H1 (cell line): Measurements from ENCODE around the gene DGKI. TPM values are rescaled to one million over a fixed set of nuclear protein-coding genes. Genes with fewer than 3 reads are reported as not detected.
A peak's percentile ranks its signal among the peaks of the same experiment; 100 is the strongest.

Experiments used
- CTCF ChIA-PET: fragments of 300-600 bp; sonication (Branson Sonifier 250); formaldehyde crosslinking; loops from one replicate; lab custom pipeline; 2021; ENCODE audit not compliant: partially characterized antibody; lab: Charles Lee
- POLR2A ChIA-PET: fragments of 300-600 bp; sonication (Branson Sonifier 250); formaldehyde crosslinking; loops from one replicate; lab custom pipeline; 2021; ENCODE audit warnings: inconsistent platforms; ENCODE audit not compliant: partially characterized antibody; lab: Charles Lee
- DNase-seq, 2 experiments: peaks; one replicate each; pipeline versions ENCODE4 v3.0.0 to v3.0.0-alpha.2; 2010 to 2022; ENCODE audit warnings: low spot score in 2 of 2, low read depth in 1 of 2, mixed read lengths in 1 of 2
- FAIRE-seq: peaks from 2 replicates; lab custom pipeline; 2011; peaks lifted over from hg19 to GRCh38; lab: Jason Lieb, UNC
- H2AFZ ChIP-seq: 2 replicates; pipeline ENCODE4 v1.8.1; 2012; ENCODE audit warnings: low read length, inconsistent platforms
- H2AK5ac ChIP-seq: 2 replicates; pipeline ENCODE4 v1.6.1; 2013; ENCODE audit warnings: low read depth, low read length
- H2BK120ac ChIP-seq: replicated peaks from 2 replicates; pipeline ENCODE3; 2013; ENCODE audit warnings: low read depth, low read length, inconsistent platforms
- H2BK12ac ChIP-seq: 2 replicates; pipeline ENCODE4 v1.6.1; 2013; ENCODE audit warnings: low read depth, low read length
- H2BK15ac ChIP-seq: 2 replicates; pipeline ENCODE4 v1.6.1; 2013; ENCODE audit warnings: low read length
- H2BK20ac ChIP-seq: 2 replicates; pipeline ENCODE4 v1.6.1; 2013; ENCODE audit warnings: low read length
- H2BK5ac ChIP-seq: 2 replicates; pipeline ENCODE4 v1.6.1; 2013; ENCODE audit warnings: low read depth, low read length
- H3K14ac ChIP-seq: 2 replicates; pipeline ENCODE4 v1.6.1; 2013; ENCODE audit warnings: inconsistent platforms; ENCODE audit not compliant: insufficient read length
- H3K18ac ChIP-seq: 2 replicates; pipeline ENCODE4 v1.6.1; 2013; ENCODE audit warnings: low read length; ENCODE audit errors: extremely low read depth
- H3K23ac ChIP-seq: 2 replicates; pipeline ENCODE4 v1.6.1; 2013; ENCODE audit warnings: inconsistent platforms; ENCODE audit not compliant: insufficient read length
- H3K23me2 ChIP-seq: 2 replicates; pipeline ENCODE4 v1.6.1; 2013; ENCODE audit warnings: low read depth, low read length
- H3K27ac ChIP-seq: 2 replicates; pipeline ENCODE4 v1.6.1; 2011; ENCODE audit warnings: low read depth, low read length, inconsistent platforms
- H3K27me3 ChIP-seq, 4 experiments: replicated peaks in 1 of 4; 1 replicate in 1 of 4; 2 replicates in 3 of 4; pipeline versions ENCODE4 v1.6.1 to v1.8.1; 2011 to 2013; ENCODE audit warnings: low read length in 3 of 4, mild to moderate bottlenecking in 3 of 4, inconsistent platforms in 2 of 4, mixed read lengths in 2 of 4, moderate library complexity in 1 of 4; ENCODE audit not compliant: control insufficient read depth in 3 of 4, insufficient read depth in 3 of 4; ENCODE audit errors: extremely low read depth in 1 of 4
- H3K36me3 ChIP-seq, 4 experiments: 2 replicates each; pipeline versions ENCODE4 v1.6.1 to v1.8.1; 2011 to 2013; ENCODE audit warnings: mild to moderate bottlenecking in 4 of 4, low read length in 3 of 4, moderate library complexity in 2 of 4, control low read depth in 1 of 4, inconsistent platforms in 1 of 4; ENCODE audit not compliant: insufficient read depth in 4 of 4, control insufficient read depth in 2 of 4
- H3K4ac ChIP-seq: replicated peaks from 2 replicates; pipeline ENCODE3; 2013; ENCODE audit warnings: low read length, low read depth, mixed read lengths, inconsistent platforms; ENCODE audit not compliant: insufficient read length
- H3K4me1 ChIP-seq, 4 experiments: replicated peaks in 1 of 4; 1 replicate in 1 of 4; 2 replicates in 3 of 4; pipeline versions ENCODE4 v1.6.1 to v1.8.1; 2011 to 2013; ENCODE audit warnings: low read length in 3 of 4, inconsistent platforms in 2 of 4, mixed read lengths in 1 of 4; ENCODE audit not compliant: insufficient read depth in 4 of 4, control insufficient read depth in 3 of 4
- H3K4me2 ChIP-seq, 2 experiments: 2 replicates each; pipeline versions ENCODE4 v1.6.1 to v1.8.1; 2011 to 2013; ENCODE audit warnings: low read depth in 2 of 2, low read length in 2 of 2, control low read depth in 1 of 2, inconsistent platforms in 1 of 2, mild to moderate bottlenecking in 1 of 2; ENCODE audit not compliant: insufficient read depth in 1 of 2
- H3K4me3 ChIP-seq, 4 experiments: fragments of 200-600, 300-600 bp in 1 of 4; sonication (generic), shearing (Covaris generic), sonication (Bioruptor Twin) in 1 of 4; 2 replicates each; pipeline versions ENCODE4 v1.5.1 to v1.8.1; 2011 to 2016; ENCODE audit warnings: low read length in 4 of 4, low read depth in 3 of 4, control low read depth in 2 of 4, inconsistent platforms in 2 of 4, mild to moderate bottlenecking in 2 of 4, mixed read lengths in 1 of 4, moderate library complexity in 1 of 4; ENCODE audit not compliant: insufficient read depth in 2 of 4; ENCODE audit errors: extremely low read depth in 1 of 4
- H3K56ac ChIP-seq: replicated peaks from 2 replicates; pipeline ENCODE3; 2013; ENCODE audit warnings: low read depth, mild to moderate bottlenecking, mixed read lengths, low read length, inconsistent platforms; ENCODE audit not compliant: insufficient read length
- H3K79me1 ChIP-seq: 2 replicates; pipeline ENCODE4 v1.6.1; 2013; ENCODE audit warnings: low read depth, low read length, control low read depth
- H3K79me2 ChIP-seq, 2 experiments: 2 replicates each; pipeline versions ENCODE4 v1.6.1 to v1.8.1; 2012 to 2013; ENCODE audit warnings: low read length in 2 of 2, mild to moderate bottlenecking in 2 of 2, inconsistent platforms in 1 of 2; ENCODE audit not compliant: insufficient read depth in 2 of 2, control insufficient read depth in 1 of 2
- H3K9ac ChIP-seq, 4 experiments: replicated peaks in 1 of 4; 1 replicate in 1 of 4; 2 replicates in 3 of 4; pipeline versions ENCODE4 v1.6.1 to v1.8.1; 2011 to 2013; ENCODE audit warnings: low read depth in 3 of 4, low read length in 3 of 4, control low read depth in 2 of 4, mild to moderate bottlenecking in 2 of 4, moderate library complexity in 2 of 4, inconsistent platforms in 1 of 4; ENCODE audit errors: extremely low read depth in 1 of 4
- H3K9me3 ChIP-seq, 2 experiments: 2 replicates each; pipeline versions ENCODE4 v1.6.1 to v1.8.1; 2012 to 2013; ENCODE audit warnings: mild to moderate bottlenecking in 2 of 2, moderate library complexity in 2 of 2, control low read depth in 1 of 2, inconsistent platforms in 1 of 2, low read depth in 1 of 2, low read length in 1 of 2, mixed read lengths in 1 of 2; ENCODE audit not compliant: insufficient read depth in 2 of 2
- H4K20me1 ChIP-seq, 2 experiments: replicated peaks in 1 of 2; 2 replicates each; pipeline versions ENCODE3 to v1.8.1; 2011 to 2013; ENCODE audit warnings: inconsistent platforms in 2 of 2, low read length in 2 of 2, mild to moderate bottlenecking in 1 of 2; ENCODE audit not compliant: insufficient read depth in 2 of 2, control insufficient read depth in 1 of 2
- H4K5ac ChIP-seq: 2 replicates; pipeline ENCODE4 v1.6.1; 2013; ENCODE audit warnings: low read length, low read depth, mixed read lengths, inconsistent platforms; ENCODE audit not compliant: insufficient read length
- H4K8ac ChIP-seq: 2 replicates; pipeline ENCODE4 v1.8.0; 2013; ENCODE audit warnings: mild to moderate bottlenecking, moderate library complexity, low read length, inconsistent platforms; ENCODE audit not compliant: insufficient read depth; ENCODE audit errors: extremely low read depth
- H4K91ac ChIP-seq: replicated peaks from 2 replicates; pipeline ENCODE3; 2013; ENCODE audit warnings: low read length, mixed read lengths, inconsistent platforms; ENCODE audit not compliant: insufficient read length
- BCL11A ChIP-seq, 2 experiments: IDR thresholded peaks; one replicate each; pipeline ENCODE4 v1.6.1; 2011; ENCODE audit warnings: low read depth in 2 of 2, low read length in 2 of 2, mild to moderate bottlenecking in 2 of 2
- CBX5 ChIP-seq: fragments of 300-800, 300-1000 bp; sonication (generic); IDR thresholded peaks from 2 replicates; pipeline ENCODE4 v1.7.1; 2016; ENCODE audit warnings: antibody characterized with exemption, low read length, low read depth
- CEBPB ChIP-seq: IDR thresholded peaks from 2 replicates; pipeline ENCODE4 v1.6.1; 2012; ENCODE audit warnings: low read depth, low read length
- FOSL1 ChIP-seq: IDR thresholded peaks from 2 replicates; pipeline ENCODE4 v1.6.1; 2011; ENCODE audit warnings: mild to moderate bottlenecking, low read depth, low read length, moderate library complexity; ENCODE audit not compliant: insufficient read depth
- NANOG ChIP-seq: IDR thresholded peaks from 2 replicates; pipeline ENCODE4 v1.6.1; 2011; ENCODE audit warnings: low read length, low read depth, mild to moderate bottlenecking, inconsistent platforms; ENCODE audit not compliant: insufficient read depth, poor library complexity, severe bottlenecking
- POLR2A ChIP-seq, 2 experiments: IDR thresholded peaks; 1 replicate in 1 of 2; 2 replicates in 1 of 2; pipeline ENCODE4 v1.6.1; 2011; ENCODE audit warnings: low read depth in 2 of 2, low read length in 2 of 2, mild to moderate bottlenecking in 2 of 2; ENCODE audit errors: control extremely low read depth in 1 of 2
- RNF2 ChIP-seq: fragments of 200-900, 300-1000 bp; sonication (generic); IDR thresholded peaks from 2 replicates; pipeline ENCODE4 v1.7.1; 2016; ENCODE audit warnings: borderline replicate concordance, low read depth, mild to moderate bottlenecking, antibody characterized with exemption, low read length; ENCODE audit not compliant: poor library complexity, severe bottlenecking; ENCODE audit errors: missing control alignments
- SAP30 ChIP-seq: fragments of 300-600 bp; sonication (generic); IDR thresholded peaks from 2 replicates; pipeline ENCODE4 v1.7.1; 2012; ENCODE audit warnings: low read length, moderate library complexity, mild to moderate bottlenecking, inconsistent platforms; ENCODE audit not compliant: insufficient read depth, insufficient replicate concordance
- WGBS, 2 experiments: shearing (Covaris generic) in 1 of 2; methylation state at CpG; one replicate each; pipeline versions ENCODE4 v1.1.6 to v1.1.7; 2013 to 2015; ENCODE audit warnings: low lambda C conversion rate in 2 of 2, mixed read lengths in 2 of 2, inconsistent platforms in 1 of 2, low coverage in 1 of 2, missing lambda C conversion rate in 1 of 2; ENCODE audit not compliant: insufficient replicate concordance in 2 of 2, insufficient coverage in 1 of 2, insufficient read length in 1 of 2; ENCODE audit errors: extremely low coverage in 1 of 2, missing lambda C conversion rate in 1 of 2; 5-methylcytosine and 5-hydroxymethylcytosine counted together
- polyA plus RNA-seq, 7 experiments: library from polyadenylated mRNA; depleted of rRNA in 3 of 7; stranded (reverse) in 5 of 7; unstranded in 2 of 7; fragments of >200 nt in 5 of 7; fragments of 200-250 nt in 2 of 7; gene quantifications; 1 replicate in 5 of 7; 2 replicates in 1 of 7; 4 replicates in 1 of 7; pipeline versions ENCODE4 v1.2.1 to v1.2.3, GENCODE V29; 2011 to 2013; ENCODE audit warnings: missing spikeins in 2 of 7, mixed read lengths in 2 of 7
- total RNA-seq: library from RNA; stranded (reverse); fragmentation: NEBNext Ultra II Directional; extraction: Animal tissue kit (Norgen Biotek cat#: 25700); gene quantifications from 2 replicates; pipeline ENCODE4 v1.2.1, GENCODE V29; 2021

Gene DGKI
- total and polyA plus RNA-seq, 2 of the 8 experiments (the other 6 are each of a cell fraction or from before 2014, with no cell fraction given) = 0.20 to 0.71 TPM

GRCh38 chr7:137489880-137490279 lies 356.9 kb downstream of the DGKI start:
- WGBS, 2 experiments = 83% methylated on average over 2 of the region's 2 CpGs; no CpG with 5 or more reads in 1 of the 2 experiments
- H3K23ac ChIP-seq = no peak overlapping the region
- no peak overlapping the region for H3K14ac ChIP-seq
- no peak for TF ChIP-seq POLR2A (IDR thresholded peaks at IDR 0.05; ENCODE audit: control extremely low read depth in 1 of 2, low read depth in 2 of 2, low read length in 2 of 2)
- no peak for TF ChIP-seq BCL11A (IDR thresholded peaks at IDR 0.05; ENCODE audit: low read depth in 2 of 2, low read length in 2 of 2)
- no peak for TF ChIP-seq SAP30
- no peak for TF ChIP-seq CBX5
- no peak for TF ChIP-seq RNF2
- TF ChIP-seq FOSL1 = no peak
- peak; percentile 78 for TF ChIP-seq CEBPB
- no peak for TF ChIP-seq NANOG
- no peak overlapping the region for H2BK15ac ChIP-seq
- H3K23me2 ChIP-seq = no peaks in the 10 kb centered on the region
- H3K56ac ChIP-seq = no peak overlapping the region
- H2BK5ac ChIP-seq = no peak overlapping the region
- H3K79me1 ChIP-seq = no peaks in the 10 kb centered on the region
- H3K4me3 ChIP-seq = no peak overlapping the region
- ChIA-PET POLR2A (no interaction called here), CTCF (interaction anchor here (0.6 to 1.3 kb wide), 5 partner anchors 35 to 325 kb away, joined by 3 to 7 read pairs (median 3); no protein-coding TSS in a partner anchor)
- H3K27ac ChIP-seq = no peak overlapping the region
- H4K8ac ChIP-seq = no peak overlapping the region
- H2AK5ac ChIP-seq = no peak overlapping the region
- H3K4me2 ChIP-seq = no peak overlapping the region
- H3K18ac ChIP-seq = no peak overlapping the region
- H2AFZ ChIP-seq = no peak overlapping the region
- H4K20me1 ChIP-seq = no peaks in the 10 kb centered on the region
- H3K9ac ChIP-seq = no peak overlapping the region
- no peak overlapping the region for H2BK20ac ChIP-seq
- no peak overlapping the region for H4K5ac ChIP-seq
- no peak for DNase-seq
- no peaks in the 10 kb centered on the region for H3K27me3 ChIP-seq
- H2BK12ac ChIP-seq = no peak overlapping the region
- no peaks in the 10 kb centered on the region; a peak in 1 of 7 replicates for H3K4me1 ChIP-seq
- H3K36me3 ChIP-seq = no peaks in the 10 kb centered on the region
- no peaks in the 10 kb centered on the region for H3K9me3 ChIP-seq
- FAIRE-seq = no peak
- no peaks in the 10 kb centered on the region for H3K79me2 ChIP-seq
- H3K4ac ChIP-seq = no peak overlapping the region
- H4K91ac ChIP-seq = no peak overlapping the region
- no peak overlapping the region for H2BK120ac ChIP-seq
